GM12872 (cell line): ENCODE results near the gene SCYGR3.

Experiments used
- CTCF ChIP-seq: IDR thresholded peaks from 3 replicates; pipeline ENCODE4 v1.5.1; 2011; ENCODE audit warnings: low read depth, mild to moderate bottlenecking, low read length, moderate library complexity; ENCODE audit not compliant: insufficient read depth

The SCYGR3 gene

DNA sequence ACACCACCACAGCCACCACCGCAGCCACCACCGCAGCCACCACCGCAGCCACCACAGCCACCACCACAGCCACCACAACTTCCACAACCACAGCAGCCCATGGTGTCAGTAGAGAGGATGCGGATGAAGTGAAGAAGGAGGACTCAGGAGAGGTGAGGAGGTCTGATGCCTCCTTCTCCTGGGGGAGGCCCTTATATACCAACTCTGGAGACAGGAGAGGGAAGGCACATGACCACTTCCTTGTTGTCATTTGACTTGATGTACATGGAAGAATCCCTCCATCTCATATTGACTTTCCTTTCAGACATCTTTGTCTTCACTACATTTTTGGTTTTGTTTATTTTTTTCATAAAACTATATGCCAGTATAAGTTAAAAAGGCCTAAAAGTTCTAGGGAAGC is at the start of gene SCYGR3:
Gene SCYGR3, minus strand, starts transcription at position 101 of the 400 bp plus-strand sequence. Its CDS starts 0 bp downstream, at position 101.
- TF ChIP-seq CTCF, result no peak

DNA sequence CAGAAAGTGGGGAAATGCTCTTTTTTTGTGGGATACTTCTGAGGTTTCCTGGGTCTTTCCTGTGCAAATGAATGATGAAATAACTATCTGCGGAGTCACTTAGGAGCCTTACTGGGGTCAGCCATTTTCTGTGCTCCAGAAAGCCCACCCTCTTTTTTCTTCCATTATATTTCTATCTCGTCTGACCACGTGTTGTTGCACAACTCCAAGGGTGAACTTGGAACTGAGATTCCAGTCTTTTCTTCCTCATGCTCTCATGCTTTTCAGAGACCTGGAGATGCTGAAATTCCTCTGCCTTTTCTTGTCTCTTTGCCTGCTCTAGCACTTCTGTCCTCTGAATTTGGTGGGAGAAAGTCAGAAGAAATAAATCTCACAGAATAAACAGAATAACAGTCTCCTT is 47.2 kb upstream of the SCYGR3 start:
- TF ChIP-seq CTCF, result no peak

- no peak for TF ChIP-seq CTCF
Observed at GRCh38 chr2:227661025-227661649, 46.5 kb upstream of the SCYGR3 start.

DNA sequence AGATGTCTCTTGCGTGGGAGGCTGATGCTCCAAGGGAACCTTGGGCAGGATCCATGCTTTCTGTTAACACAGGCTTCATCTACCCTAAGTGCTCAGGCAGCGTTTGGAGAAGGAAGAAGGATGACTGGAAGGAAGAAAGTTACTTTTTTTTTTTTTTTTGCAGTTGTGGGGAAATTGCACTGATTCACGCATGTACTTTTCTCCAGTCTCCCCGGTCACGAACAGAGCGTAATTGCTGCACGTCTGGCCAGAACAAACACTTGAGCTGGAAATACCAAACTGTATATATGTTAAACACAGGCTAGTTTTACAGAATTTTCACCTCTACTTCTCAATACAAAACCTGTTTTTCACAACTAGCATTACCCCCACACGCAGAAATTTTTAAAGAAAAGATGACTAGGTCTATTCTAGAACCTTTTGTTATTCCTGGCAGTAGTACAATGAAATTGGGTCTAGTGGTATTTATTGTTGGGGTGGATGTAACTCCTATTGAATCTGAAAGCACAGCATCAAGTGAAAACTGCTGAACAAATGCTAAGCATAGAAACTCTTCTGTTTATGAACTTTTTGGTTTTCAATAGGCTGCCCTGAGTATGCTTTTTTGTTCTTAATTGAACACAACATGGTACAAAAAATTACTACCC is 42.7 kb upstream of the SCYGR3 start:
- TF ChIP-seq CTCF, result no peak

- no peak for TF ChIP-seq CTCF
Observed at GRCh38 chr2:227655454-227655853, 40.8 kb upstream of the SCYGR3 start.

DNA sequence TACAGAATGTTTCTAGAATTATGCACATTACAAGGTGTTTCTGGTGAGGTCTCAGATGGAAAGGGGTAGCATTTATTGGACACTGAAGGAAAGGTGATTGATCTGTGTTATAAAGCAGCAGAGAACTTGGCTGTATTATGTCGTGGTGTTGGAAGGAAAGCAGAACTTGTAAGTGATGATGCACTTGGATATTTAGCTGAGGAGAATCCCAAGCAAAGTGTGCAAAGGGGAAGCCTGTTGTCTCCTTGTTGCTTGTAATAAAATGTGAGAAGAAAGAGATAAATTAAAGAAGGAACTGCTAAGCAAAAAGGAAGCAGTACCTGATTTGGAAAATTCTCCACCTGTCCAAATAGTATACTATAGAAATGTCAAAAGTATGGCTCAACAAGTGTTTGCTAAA is 39.8 kb upstream of the SCYGR3 start:
- no peak for TF ChIP-seq CTCF

DNA sequence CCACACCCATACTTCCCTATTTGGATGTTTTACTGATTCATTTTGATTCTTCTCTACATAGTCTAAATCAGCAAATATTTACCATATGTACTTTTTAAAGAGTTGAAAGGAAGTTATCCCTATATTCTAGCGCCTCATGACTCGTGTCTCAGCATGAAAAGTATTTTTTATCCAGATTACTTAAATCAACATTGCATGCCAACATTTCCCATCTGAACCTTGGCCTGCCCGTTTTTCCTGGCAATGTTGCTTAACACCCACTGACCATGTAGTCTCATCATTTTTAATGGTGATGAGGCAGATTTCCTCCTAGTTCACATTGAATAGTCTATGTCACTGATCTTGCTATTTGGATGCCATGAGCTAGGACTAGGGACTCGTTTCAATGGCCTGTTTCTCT is 38.8 kb upstream of the SCYGR3 start:
- no peak for TF ChIP-seq CTCF
